Colonic mucosa (tissue), 4 donors: ENCODE results near the gene MYOF. TPM values are rescaled to one million over a fixed set of nuclear protein-coding genes. Genes with fewer than 3 reads are reported as not detected.

Source experiments
- DNase-seq: peaks from one replicate; pipeline ENCODE4 v3.0.0-alpha.2; 2020
- H3K27ac ChIP-seq: fragments of 200-600 bp; one replicate; pipeline ENCODE4 v1.8.0; 2021
- H3K27me3 ChIP-seq: fragments of 200-600 bp; one replicate; pipeline ENCODE4 v1.8.0; 2021
- H3K36me3 ChIP-seq: fragments of 200-600 bp; one replicate; pipeline ENCODE4 v1.8.0; 2021
- H3K4me1 ChIP-seq: fragments of 200-600 bp; one replicate; pipeline ENCODE4 v1.8.0; 2021; ENCODE audit warnings: mild to moderate bottlenecking
- H3K4me3 ChIP-seq: fragments of 200-600 bp; one replicate; pipeline ENCODE4 v1.8.0; 2021
- H3K9ac ChIP-seq, 2 donors: one replicate each; pipeline ENCODE4 v1.7.0; 2013; ENCODE audit warnings: control low read depth in 2 of 2, low read depth in 2 of 2, low read length in 2 of 2
- H3K9me3 ChIP-seq: fragments of 200-600 bp; one replicate; pipeline ENCODE4 v1.8.0; 2021
- intact Hi-C: fragments of 100-400 bp; cut with DNase I; formaldehyde crosslinking; loops from one replicate; pipeline ENCODE4 v1.14.1; 2022
- total RNA-seq, 2 donors: library from RNA; stranded (reverse); fragmentation: NEBNext Ultra II Directional in 1 of 2; extraction: Animal tissue kit (Norgen Biotek cat#: 25700) in 1 of 2; gene quantifications; one replicate each; pipeline ENCODE4 v1.2.1, GENCODE V29; 2021
- TF ChIP-seq, protein P1 (sequence below): fragments of 200-600 bp; IDR thresholded peaks from one replicate; pipeline ENCODE4 v1.8.0; 2022; ENCODE audit warnings: antibody characterized with exemption, mild to moderate bottlenecking
- donor health status: healthy.
- donor health status: DM: no; HTN: no; CAD: no.
- donor health status: DM: no; HTN: no; CAD: no.

MYOF gene
- total RNA-seq, 2 donors from 2014 or later = 88.1 to 90.9 TPM

GRCh38 chr10:93397020-93397419 lies 85.1 kb downstream of the MYOF start:
- Histone ChIP-seq H3K4me3 (no peak overlapping the region), H3K4me1 (no peaks in the 10 kb centered on the region), H3K27me3 (no peaks in the 10 kb centered on the region), H3K9me3 (no peaks in the 10 kb centered on the region), H3K9ac (no peak overlapping the region), H3K36me3 (no peaks in the 10 kb centered on the region), H3K27ac (no peak overlapping the region)
- no peak for DNase-seq
- TF ChIP-seq, protein P1, sequence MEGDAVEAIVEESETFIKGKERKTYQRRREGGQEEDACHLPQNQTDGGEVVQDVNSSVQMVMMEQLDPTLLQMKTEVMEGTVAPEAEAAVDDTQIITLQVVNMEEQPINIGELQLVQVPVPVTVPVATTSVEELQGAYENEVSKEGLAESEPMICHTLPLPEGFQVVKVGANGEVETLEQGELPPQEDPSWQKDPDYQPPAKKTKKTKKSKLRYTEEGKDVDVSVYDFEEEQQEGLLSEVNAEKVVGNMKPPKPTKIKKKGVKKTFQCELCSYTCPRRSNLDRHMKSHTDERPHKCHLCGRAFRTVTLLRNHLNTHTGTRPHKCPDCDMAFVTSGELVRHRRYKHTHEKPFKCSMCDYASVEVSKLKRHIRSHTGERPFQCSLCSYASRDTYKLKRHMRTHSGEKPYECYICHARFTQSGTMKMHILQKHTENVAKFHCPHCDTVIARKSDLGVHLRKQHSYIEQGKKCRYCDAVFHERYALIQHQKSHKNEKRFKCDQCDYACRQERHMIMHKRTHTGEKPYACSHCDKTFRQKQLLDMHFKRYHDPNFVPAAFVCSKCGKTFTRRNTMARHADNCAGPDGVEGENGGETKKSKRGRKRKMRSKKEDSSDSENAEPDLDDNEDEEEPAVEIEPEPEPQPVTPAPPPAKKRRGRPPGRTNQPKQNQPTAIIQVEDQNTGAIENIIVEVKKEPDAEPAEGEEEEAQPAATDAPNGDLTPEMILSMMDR = no peak
- intact Hi-C loops = no loop called here

DNA sequence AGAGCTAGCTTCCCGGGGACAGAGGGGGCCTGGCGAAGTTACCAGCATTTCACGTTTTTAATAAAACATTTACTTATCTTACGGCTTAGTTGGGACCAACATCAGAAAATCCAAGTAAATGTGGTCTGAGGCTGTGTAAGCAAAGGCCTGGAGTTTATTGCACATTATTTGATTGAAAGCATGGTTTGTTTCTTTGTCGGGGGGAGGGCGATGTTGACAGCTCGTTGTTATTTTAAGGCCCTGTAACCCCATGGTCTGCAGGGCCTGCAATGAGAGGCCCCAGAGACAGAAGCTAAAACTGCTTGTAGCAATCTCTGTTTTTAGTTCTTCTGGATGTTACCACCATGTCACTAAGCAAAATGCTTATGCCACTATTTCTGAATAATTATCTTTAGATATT lies 88.9 kb downstream of the MYOF start:
- Histone ChIP-seq H3K9ac (no peak overlapping the region), H3K36me3 (no peaks in the 10 kb centered on the region), H3K4me3 (no peak overlapping the region), H3K4me1 (no peaks in the 10 kb centered on the region), H3K27ac (no peak overlapping the region), H3K27me3 (no peaks in the 10 kb centered on the region), H3K9me3 (no peaks in the 10 kb centered on the region)
- TF ChIP-seq, protein P1 = no peak
- DNase-seq = no peak
- intact Hi-C loops = no loop called here

- no peak for DNase-seq
- Histone ChIP-seq H3K27ac (no peak overlapping the region), H3K36me3 (no peaks in the 10 kb centered on the region), H3K4me1 (no peaks in the 10 kb centered on the region), H3K9me3 (no peaks in the 10 kb centered on the region), H3K4me3 (no peak overlapping the region), H3K9ac (no peak overlapping the region), H3K27me3 (no peaks in the 10 kb centered on the region)
- intact Hi-C loops = no loop called here
- TF ChIP-seq, protein P1 = no peak
Observed at GRCh38 chr10:93392121-93392520, 90.0 kb downstream of the MYOF start.

- Histone ChIP-seq H3K4me1 (no peaks in the 10 kb centered on the region), H3K9ac (no peak overlapping the region), H3K27me3 (no peaks in the 10 kb centered on the region), H3K4me3 (no peak overlapping the region), H3K36me3 (no peaks in the 10 kb centered on the region), H3K27ac (no peak overlapping the region), H3K9me3 (no peaks in the 10 kb centered on the region)
- TF ChIP-seq, protein P1 = no peak
- intact Hi-C loops = no loop called here
- no peak for DNase-seq
Observed at GRCh38 chr10:93390306-93391090, 91.6 kb downstream of the MYOF start.

GRCh38 chr10:93386631-93387369 lies 95.3 kb downstream of the MYOF start:
- no peaks in the 10 kb centered on the region for H3K4me1 ChIP-seq
- H3K9me3 ChIP-seq = no peaks in the 10 kb centered on the region
- H3K27me3 ChIP-seq = no peaks in the 10 kb centered on the region
- no peaks in the 10 kb centered on the region for H3K36me3 ChIP-seq
- no peak overlapping the region for H3K4me3 ChIP-seq
- DNase-seq = no peak
- H3K27ac ChIP-seq = peak overlapping the region; percentile 35
- intact Hi-C loops = no loop called here
- H3K9ac ChIP-seq = no peak overlapping the region
- TF ChIP-seq, protein P1 = no peak
